GM21528 (cell line): Measurements from ENCODE around the gene PML.

Experiments
- ATAC-seq: cut with Tn5 transposase; IDR thresholded peaks from one replicate; pipeline ENCODE4 v1.9.1; 2021; ENCODE audit warnings: mild to moderate bottlenecking, moderate library complexity; ENCODE audit not compliant: unreplicated experiment, low FRiP score

PML gene

DNA sequence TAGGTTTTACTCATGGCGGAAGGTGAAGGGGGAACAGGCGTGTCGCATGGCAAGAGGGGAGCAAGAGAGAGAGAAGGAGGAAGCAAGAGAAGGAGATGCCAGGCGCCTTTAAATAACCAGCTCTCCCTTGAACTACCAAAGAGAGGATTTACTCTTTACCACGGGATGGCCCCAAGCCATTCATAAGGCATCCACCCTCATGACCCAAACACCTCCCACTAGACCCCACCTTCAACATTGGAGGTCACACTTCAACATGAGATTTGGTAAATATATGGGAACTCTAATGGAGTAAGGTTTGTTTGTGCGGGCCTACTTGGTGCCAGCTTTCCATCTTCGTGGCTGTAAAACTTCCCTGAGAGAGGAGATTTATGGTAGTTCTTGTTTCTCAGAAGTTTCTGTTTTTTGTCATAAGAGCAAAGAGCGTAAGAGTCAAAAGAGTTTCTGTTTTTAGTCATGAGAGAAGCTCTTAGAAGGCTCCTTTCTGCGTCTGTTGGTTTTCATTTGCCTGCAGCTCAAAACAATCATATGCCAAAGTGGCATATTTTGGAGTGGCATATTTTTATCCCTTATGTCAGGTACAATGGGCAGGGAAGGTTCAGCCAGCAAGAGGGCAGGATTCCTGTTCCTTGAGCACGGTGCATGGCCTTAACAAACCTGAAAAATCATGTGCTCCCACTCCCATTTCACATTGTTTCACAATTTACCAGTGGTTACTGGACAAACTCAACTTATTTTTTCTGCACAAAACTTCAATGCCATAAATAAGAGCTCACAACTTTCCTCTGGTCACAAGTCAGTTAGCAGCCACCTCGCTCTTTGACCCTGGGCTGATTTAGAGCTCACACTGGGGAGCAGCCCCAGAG is 12.5 kb downstream of the PML start:
- ATAC-seq, result no peak

DNA sequence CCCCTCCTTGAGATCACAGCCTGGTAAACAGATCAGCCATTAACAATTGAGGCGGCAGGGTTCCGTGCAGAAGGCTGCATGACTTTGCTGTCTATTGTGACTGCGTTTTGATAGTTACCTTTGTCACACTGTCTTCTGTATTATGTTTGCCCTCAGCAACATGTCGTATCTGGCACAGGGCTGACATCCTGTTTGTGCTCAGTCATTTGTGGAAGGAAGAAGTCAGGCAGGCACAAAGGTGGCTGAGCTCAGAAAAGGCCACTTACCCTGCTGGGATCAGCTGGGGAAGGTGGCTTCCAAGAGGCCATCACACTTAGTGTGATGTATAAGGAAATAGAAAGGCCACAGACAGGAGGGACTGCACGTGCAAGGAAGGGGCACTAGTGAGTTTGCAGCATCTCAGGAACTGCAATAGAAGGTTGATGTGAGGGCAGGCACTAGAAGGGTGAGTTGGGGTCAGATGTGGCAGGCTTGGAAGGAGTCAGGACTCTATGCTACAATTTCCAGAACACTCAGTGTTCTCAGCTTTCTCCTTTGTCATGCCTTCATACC is 13.4 kb downstream of the PML start:
- ATAC-seq, result no peak

DNA sequence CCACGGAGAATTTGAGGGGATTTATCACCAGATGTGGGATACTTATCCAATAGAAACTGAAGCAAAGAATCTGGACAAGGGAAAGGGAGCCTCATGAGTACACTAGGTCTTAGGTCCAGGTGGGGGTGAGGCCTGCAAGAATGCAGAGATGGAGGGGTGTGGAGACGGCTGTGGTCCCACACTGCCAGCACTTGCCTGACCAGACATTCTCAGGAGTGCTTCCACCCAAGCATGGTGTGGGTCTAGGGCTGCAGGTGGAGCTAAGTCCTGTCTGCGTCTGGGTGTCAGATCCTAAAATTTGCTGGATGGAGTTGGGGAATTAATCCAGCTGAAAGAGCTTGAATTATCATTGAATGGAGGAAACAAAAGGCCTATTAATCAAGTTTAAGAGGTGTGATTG is 14.4 kb downstream of the PML start:
- ATAC-seq, result no peak

DNA sequence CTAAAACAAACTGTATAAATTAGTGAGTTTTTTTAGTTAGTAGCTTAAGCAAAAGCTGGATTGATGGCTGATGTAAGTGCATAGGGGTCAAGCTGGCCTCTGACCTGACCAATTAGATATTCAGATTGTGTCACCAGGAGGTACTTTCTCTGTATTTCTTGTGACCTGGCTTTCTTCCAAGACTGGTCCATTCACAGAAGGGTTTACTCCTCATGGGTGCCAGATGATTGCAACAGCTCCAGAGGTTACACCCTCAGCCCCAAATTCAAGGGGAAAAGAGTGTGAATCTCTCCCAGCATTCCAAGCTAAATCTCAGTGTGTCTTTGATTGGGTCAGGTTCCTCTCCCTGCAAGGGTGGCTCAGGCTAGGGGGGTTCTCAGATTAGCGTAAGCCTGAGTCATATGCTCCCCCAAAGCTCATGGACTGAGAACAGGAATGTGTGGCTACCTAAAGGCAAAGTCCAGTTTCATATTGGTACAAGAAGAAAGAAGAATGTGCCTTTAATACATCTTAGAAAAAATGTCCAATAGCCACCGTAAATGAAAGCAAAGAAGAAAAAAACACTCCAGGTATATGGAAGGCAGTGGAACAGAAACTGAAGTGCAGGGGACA is 16.5 kb downstream of the PML start:
- no peak for ATAC-seq

DNA sequence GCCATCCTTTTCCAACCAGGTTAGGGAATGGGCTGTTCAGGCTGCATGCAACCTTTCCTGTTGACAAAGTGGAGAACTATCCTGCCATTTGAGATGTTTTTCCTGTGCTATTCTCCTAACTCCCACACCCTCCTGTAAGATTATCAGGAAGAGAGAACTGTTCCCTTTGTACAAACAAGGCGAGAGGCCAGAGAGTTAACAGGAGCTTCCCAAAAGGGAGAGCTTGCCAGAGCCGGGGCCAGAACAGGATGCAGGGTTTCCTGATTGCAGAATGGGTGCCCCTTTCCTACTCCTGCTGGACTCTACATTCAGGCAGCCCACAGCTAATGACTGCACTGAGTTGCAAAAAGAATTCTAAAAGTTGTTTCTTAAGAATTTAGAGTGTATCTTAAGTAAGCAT is 17.1 kb downstream of the PML start:
- no peak for ATAC-seq

DNA sequence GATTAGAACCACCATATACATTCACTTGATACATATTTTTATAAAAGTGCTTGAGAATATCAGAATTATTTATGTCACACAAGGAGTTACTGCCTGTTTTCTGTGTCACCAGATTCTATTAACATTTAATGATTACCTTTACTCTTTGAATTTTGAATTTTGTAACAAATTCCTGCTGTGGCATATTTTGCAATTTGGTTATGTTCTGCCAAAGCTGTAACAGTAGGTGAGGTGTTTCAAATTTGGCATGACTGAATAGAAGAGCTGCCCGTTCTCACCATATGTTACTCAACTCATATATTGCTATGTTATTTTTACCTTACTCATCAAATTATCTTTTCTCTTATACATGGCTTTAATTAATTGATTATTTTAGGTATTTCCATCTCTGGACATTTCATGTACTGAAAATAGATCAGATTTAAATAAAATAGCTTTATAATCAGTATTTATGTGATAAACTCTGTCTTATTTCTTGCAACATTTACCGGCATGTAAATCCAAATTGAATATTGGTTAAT is 18.9 kb downstream of the PML start:
- no peak for ATAC-seq

DNA sequence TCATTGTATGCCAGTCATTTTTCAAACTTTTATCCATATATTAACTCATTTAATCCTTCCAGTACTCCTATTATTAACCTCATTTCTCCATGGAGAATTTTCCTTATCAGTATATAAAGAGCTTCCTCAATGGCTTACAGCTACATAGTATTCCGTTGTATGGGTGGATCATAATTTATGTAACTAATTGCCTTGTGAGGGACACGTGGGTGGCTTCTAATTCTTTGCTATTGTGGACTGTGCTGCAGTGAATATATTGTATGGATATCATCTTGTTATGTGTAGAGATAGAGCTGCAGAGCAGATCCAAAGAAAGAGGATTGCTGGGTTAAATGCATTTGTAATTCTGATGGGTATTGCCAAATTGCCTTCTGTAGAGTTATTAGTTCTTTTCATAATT is 25.2 kb downstream of the PML start:
- no peak for ATAC-seq

DNA sequence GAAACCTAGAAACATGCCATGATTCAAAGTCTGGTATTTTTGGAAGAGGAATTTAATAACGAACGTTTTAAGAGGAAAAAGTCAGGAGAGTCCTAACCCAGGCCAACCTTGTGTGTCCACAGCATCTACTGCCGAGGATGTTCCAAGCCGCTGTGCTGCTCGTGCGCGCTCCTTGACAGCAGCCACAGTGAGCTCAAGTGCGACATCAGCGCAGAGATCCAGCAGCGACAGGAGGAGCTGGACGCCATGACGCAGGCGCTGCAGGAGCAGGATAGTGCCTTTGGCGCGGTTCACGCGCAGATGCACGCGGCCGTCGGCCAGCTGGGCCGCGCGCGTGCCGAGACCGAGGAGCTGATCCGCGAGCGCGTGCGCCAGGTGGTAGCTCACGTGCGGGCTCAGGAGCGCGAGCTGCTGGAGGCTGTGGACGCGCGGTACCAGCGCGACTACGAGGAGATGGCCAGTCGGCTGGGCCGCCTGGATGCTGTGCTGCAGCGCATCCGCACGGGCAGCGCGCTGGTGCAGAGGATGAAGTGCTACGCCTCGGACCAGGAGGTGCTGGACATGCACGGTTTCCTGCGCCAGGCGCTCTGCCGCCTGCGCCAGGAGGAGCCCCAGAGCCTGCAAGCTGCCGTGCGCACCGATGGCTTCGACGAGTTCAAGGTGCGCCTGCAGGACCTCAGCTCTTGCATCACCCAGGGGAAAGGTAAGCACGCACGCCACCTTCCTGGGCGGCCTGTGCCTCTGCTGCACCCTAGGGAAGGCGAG is 28.4 kb downstream of the PML start:
- ATAC-seq, result no peak

DNA sequence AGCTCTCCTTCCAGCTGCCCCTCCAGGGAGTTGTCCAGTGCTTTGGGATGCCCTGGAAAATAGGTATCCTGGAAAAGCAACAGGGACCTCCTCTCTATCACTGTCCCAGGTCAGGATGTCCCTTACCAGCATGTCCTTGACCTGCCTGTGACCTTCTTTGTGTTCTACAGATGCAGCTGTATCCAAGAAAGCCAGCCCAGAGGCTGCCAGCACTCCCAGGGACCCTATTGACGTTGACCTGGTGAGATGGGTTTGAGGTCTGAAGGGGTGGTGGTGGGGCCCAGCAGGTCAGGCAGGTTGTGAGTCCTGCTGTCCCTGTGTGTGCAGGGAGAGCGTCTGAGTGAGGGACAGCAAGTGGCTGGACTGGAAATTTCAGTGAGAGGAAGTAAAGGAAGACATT is 30.2 kb downstream of the PML start:
- ATAC-seq, result no peak

DNA sequence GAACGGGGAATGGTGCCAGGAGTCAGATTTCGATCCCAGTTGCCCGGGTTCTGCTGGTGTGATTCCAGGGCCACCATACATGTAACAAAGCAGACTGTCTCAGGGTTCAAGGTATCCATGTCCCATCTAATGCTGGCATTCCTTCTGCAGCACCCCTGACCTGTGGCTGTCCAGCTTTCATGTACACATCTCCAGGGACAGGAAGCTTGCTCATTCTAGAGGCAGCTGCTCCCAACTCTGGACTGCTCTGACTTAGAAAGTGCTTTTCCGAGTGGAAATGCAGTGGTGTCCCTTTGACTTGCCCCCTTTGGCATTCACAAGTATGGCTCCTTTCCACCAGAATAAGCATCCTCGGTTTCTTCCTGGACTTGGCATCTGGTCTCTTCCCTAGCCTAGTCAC is 30.9 kb downstream of the PML start:
- no peak for ATAC-seq

DNA sequence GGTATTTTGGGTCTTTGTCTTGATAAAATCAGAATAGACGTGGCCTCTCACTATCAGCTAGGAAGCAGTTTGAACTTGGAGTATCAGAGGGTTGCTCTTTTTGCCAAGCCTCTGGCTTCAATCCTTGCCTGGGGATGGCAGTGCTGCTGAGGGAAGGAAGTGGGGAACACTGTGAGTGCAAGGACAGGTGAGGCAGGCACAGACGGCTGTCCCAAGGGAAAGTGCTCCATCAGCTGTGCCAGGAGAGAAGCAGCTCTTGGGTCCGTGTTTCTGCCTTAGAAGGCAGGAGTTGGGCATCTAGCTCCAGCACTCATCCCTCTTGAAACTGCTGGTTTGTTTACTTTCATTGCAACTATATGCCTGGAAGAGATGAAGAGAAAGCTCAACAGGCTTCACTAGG is 33.2 kb downstream of the PML start:
- ATAC-seq, result no peak

DNA sequence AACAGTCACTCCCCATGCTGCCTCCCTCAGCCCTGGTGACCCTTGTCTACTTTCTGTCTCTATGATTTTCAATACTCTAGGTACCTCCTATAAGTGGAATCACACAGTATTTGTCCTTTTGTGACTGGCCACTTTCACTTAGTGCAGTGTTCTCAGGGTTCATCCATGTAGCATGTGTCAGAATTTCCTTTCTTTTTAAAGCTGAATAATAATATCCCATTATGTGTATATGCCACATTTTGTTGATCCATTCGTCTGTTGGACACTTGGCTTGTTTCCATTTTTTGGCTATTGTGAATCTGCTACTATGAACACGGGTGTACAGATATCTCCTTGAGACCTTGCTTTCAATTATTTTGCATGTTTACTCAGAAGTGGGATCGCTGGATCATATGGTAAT is 34.1 kb downstream of the PML start:
- no peak for ATAC-seq

DNA sequence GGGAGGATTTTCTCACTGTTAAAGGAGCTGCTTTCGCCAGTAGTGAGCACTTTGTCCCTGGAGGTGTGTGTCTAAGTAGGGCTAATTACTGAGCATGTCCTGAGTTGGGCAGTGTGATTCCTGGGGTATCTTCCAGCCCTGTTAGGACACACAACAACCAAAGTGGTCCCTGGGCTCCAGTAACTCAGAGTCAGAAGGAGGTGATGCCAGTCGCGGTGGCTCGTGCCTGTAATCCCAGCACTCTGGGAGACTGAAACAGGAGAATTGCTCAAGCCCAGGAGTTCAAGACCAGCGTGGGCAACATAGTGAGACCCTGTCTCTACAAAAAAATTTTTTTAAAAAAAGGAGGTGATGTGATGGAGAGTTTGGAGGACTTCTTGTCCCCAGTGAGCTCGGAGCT is 37.5 kb downstream of the PML start:
- ATAC-seq, result no peak

DNA sequence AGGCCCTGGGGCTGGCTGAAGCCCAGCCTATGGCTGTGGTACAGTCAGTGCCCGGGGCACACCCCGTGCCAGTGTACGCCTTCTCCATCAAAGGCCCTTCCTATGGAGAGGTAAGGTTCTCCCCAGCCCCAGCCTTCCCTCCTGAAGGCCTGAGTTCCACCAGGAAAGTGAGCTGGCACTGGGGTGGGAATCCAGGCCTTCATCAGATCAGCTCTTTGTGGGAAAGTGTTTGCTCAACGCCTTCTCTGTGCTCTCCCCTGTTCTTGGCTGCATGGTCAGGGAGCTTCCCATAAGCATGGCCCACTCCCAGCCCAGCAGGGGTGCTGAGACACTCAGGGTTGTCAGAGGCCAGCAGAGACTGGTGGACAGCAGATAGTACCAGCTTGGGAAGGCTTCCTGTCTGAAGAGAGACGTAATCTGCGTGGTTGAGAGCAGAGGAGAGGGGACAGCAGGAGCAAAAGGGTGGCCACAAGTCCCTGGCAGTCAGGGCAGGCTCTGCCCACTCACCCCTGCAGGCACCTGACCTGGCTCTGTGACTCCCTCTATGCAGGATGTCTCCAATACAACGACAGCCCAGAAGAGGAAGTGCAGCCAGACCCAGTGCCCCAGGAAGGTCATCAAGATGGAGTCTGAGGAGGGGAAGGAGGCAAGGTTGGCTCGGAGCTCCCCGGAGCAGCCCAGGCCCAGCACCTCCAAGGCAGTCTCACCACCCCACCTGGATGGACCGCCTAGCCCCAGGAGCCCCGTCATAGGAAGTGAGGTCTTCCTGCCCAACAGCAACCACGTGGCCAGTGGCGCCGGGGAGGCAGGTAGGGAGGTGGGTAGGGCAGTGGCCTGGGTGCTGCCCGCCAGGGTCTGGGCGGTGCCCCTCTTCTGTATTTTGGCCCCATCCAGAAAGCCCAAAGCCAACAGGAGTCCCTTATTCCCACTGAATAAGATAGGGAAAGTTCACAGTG is 38.4 kb downstream of the PML start:
- no peak for ATAC-seq

DNA sequence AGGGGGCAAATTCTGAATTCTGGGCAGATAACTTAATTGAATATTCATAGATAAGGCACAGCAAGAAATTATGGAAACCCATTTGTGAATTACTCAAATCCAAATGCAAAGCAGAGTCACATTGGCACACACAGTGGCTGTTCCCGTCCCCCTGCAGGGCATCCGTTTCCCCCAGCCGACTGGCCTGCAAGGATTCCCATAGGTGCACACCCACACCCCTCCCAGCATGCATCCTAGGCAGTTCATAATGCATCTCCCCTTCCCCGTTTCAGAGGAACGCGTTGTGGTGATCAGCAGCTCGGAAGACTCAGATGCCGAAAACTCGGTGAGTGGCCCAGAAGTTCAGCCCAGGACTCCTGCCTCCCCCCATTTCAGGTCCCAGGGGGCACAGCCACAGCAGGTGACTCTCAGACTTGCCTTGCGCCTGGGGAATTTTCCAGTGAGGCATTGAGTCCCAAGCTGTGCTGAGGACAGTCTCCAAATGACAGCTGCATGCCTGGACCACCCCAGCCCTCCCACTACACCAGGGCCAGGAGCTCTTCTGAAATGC is 39.8 kb downstream of the PML start:
- no peak for ATAC-seq

DNA sequence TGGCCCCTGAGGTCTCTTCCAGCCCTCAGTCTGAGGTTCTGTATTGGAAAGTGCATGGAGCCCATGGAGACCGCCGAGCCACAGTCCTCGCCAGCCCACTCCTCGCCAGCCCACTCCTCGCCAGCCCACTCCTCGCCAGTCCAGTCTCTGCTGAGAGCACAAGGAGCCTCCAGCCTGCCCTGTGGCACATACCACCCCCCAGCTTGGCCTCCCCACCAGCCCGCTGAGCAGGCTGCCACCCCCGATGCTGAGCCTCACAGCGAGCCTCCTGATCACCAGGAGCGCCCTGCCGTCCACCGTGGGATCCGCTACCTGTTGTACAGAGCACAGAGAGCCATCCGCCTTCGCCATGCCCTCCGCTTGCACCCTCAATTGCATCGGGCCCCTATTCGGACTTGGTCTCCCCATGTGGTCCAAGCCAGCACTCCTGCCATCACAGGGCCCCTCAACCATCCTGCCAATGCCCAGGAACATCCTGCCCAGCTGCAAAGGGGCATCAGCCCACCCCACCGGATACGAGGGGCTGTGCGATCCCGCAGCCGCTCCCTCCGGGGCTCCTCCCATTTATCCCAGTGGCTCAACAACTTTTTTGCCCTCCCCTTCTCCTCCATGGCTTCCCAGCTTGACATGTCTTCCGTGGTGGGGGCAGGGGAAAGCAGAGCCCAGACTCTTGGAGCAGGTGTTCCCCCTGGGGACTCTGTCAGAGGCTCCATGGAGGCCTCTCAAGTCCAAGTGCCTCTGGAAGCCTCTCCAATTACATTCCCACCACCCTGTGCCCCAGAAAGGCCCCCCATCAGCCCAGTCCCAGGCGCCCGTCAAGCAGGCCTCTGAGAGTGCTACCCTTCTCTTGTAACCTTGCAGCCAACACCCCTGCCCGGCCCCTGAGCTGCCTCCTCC is 40.9 kb downstream of the PML start:
- ATAC-seq, result no peak

DNA sequence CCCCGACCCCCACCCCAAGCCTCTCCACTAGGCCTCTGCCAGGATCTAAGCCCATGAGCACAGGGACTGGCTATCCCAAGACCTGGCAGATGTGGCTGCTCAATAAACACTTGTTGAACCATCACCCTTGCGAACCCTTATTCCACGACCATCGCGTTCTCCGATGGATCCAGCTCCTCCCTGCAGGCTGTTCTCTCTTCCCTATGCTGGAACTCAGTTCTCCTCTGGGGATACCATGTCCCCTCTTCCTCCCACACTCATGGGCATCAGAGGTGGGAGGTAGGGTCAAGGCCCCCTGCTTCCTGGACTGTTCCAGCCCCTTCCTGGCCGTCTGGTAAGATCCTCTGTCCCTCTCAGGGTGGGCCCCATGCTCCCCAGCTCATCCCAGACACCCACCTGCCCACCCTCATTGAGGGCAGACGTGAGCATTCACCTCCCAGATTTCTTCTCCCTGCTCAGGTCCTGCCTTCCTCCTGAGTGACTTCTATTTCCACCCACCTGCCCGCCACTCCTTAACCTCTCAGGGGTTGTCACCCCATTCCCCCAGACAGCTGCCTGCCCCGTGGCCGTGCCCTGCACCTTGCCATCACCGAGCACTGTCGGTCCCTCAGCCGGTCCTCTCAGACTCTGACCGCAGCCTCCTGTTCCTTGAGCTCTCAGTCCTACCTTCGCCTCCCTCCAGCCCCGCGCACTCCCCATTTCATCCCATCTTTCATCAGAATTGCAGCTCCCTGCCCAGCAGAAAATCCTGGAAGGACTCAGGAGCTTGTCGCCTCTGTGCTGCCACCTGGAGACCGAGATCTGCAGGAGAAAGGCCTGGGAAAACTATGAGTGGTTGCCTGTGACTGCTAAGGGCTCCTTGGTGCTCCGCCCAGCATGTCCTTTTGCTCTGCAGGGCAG is 42.0 kb downstream of the PML start:
- ATAC-seq, result no peak
